Lower lobe of right lung (tissue), 2 donors: ENCODE results near the gene INSIG1. TPM values are rescaled to one million over a fixed set of nuclear protein-coding genes. Genes with fewer than 3 reads are reported as not detected.

Experiments used
- ATAC-seq, 2 donors: fragments of 200-7000 bp; cut with Tn5 transposase; one replicate each; pipeline ENCODE4 v1.9.1; 2020 to 2022; ENCODE audit warnings: mild to moderate bottlenecking in 2 of 2, moderate library complexity in 2 of 2
- DNase-seq: peaks from one replicate; pipeline ENCODE4 v3.0.0-alpha.2; 2020
- H3K27ac ChIP-seq: fragments of 200-600 bp; one replicate; pipeline ENCODE4 v1.8.0; 2022
- H3K27me3 ChIP-seq: fragments of 200-600 bp; one replicate; pipeline ENCODE4 v1.8.0; 2022; ENCODE audit warnings: low read depth
- H3K36me3 ChIP-seq: fragments of 200-600 bp; one replicate; pipeline ENCODE4 v1.8.0; 2022; ENCODE audit warnings: mild to moderate bottlenecking
- H3K4me1 ChIP-seq: fragments of 200-600 bp; one replicate; pipeline ENCODE4 v1.8.0; 2022
- H3K4me3 ChIP-seq: fragments of 200-600 bp; one replicate; pipeline ENCODE4 v1.8.0; 2022; ENCODE audit warnings: mild to moderate bottlenecking
- H3K9me3 ChIP-seq: fragments of 200-600 bp; one replicate; pipeline ENCODE4 v1.8.0; 2022
- CTCF ChIP-seq: fragments of 200-600 bp; IDR thresholded peaks from one replicate; pipeline ENCODE4 v1.8.0; 2022; ENCODE audit warnings: antibody characterized with exemption, mild to moderate bottlenecking
- intact Hi-C: fragments of 100-400 bp; cut with DNase I; formaldehyde crosslinking; loops from one replicate; pipeline ENCODE4 v1.11.0; 2022
- total RNA-seq: library from RNA; stranded (reverse); fragmentation: NEBNext Ultra II Directional; extraction: Animal tissue kit (Norgen Biotek cat#: 25700); gene quantifications from one replicate; pipeline ENCODE4 v1.2.1, GENCODE V29; 2021
- donor health status: DM: no; HTN: yes; CAD: no; lungs with severe emphysema.

INSIG1 gene
- total RNA-seq, 1 donor from 2014 or later = 70.9 TPM

DNA sequence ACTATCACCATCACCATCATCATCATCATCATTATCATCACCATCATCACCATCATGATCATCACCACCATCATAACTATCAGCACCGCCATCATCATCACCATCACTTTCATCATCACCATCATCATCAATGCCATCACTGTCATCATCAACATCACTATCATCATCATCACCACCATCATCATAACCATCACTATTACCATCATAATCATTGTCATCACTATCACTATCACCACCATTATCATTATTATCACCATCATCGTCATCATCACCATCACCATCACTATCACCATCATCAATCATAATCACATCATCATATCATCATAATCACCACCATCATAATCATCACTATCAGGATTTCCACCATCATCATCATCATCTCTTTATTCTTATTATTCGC lies 20.6 kb downstream of the INSIG1 start:
- DNase-seq (no peak), ATAC-seq (no peak)
- Histone ChIP-seq H3K4me1 (no peaks in the 10 kb centered on the region), H3K27me3 (peaks cover 4% of the 10 kb centered on the region), H3K36me3 (no peaks in the 10 kb centered on the region), H3K27ac (no peak overlapping the region), H3K4me3 (no peak overlapping the region), H3K9me3 (no peaks in the 10 kb centered on the region)
- intact Hi-C loops = no loop called here
- TF ChIP-seq CTCF = no peak

- no peak for TF ChIP-seq CTCF
- Histone ChIP-seq H3K9me3 (no peaks in the 10 kb centered on the region), H3K4me3 (no peak overlapping the region), H3K27ac (no peak overlapping the region), H3K36me3 (no peaks in the 10 kb centered on the region), H3K4me1 (no peaks in the 10 kb centered on the region), H3K27me3 (peaks cover 4% of the 10 kb centered on the region)
- DNase-seq = no peak
- intact Hi-C loops = no loop called here
- ATAC-seq = no peak
Observed at GRCh38 chr7:155322530-155322929, 24.9 kb downstream of the INSIG1 start.

GRCh38 chr7:155323001-155323638 lies 25.4 kb downstream of the INSIG1 start:
- H3K36me3 ChIP-seq = no peaks in the 10 kb centered on the region
- peaks cover 4% of the 10 kb centered on the region for H3K27me3 ChIP-seq
- no peak overlapping the region for H3K4me3 ChIP-seq
- no peak overlapping the region for H3K27ac ChIP-seq
- TF ChIP-seq CTCF = no peak
- H3K9me3 ChIP-seq = no peaks in the 10 kb centered on the region
- DNase-seq (no peak), ATAC-seq (no peak)
- no peaks in the 10 kb centered on the region for H3K4me1 ChIP-seq
- intact Hi-C loops = no loop called here

GRCh38 chr7:155324012-155324917 lies 26.6 kb downstream of the INSIG1 start:
- TF ChIP-seq CTCF = no peak
- ATAC-seq (no peak), DNase-seq (no peak)
- intact Hi-C loops = no loop called here
- Histone ChIP-seq H3K27me3 (peaks cover 4% of the 10 kb centered on the region), H3K27ac (no peak overlapping the region), H3K4me1 (no peaks in the 10 kb centered on the region), H3K4me3 (no peak overlapping the region), H3K9me3 (no peaks in the 10 kb centered on the region), H3K36me3 (no peaks in the 10 kb centered on the region)

DNA sequence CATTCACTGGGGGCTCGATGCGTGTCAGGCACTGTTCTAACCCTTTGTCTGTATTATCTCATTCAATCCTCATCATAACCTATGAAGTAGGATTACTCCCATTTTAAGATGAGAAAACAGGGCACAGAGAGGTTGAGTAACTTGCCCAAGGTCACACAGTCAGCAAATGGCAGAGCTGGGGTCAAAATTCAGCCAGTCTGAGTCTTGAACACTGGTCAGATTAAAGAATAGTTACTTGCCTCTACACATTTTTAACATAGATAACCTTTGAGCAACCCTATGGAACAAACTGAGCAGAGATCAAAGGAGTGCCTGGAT lies 27.2 kb downstream of the INSIG1 start:
- Histone ChIP-seq H3K4me1 (no peaks in the 10 kb centered on the region), H3K27me3 (peaks cover 4% of the 10 kb centered on the region), H3K4me3 (no peak overlapping the region), H3K36me3 (no peaks in the 10 kb centered on the region), H3K9me3 (no peaks in the 10 kb centered on the region), H3K27ac (no peak overlapping the region)
- ATAC-seq = no peak
- TF ChIP-seq CTCF = no peak
- intact Hi-C loops = no loop called here
- DNase-seq = no peak
